PC-3 (cell line): ENCODE results near the gene TAS1R2. TPM values are rescaled to one million over a fixed set of nuclear protein-coding genes. Genes with fewer than 3 reads are reported as not detected.

Experiments
- ATAC-seq: fragments of 200-7000 bp; cut with Tn5 transposase; 2 replicates; pipeline ENCODE4 v1.9.1; 2020; ENCODE audit warnings: mild to moderate bottlenecking, moderate library complexity
- BruUV-seq: library from RNA; stranded (reverse); fragments of 400-500 nt; replicated peaks from 2 replicates; lab custom pipeline; 2021; lab: Mats Ljungman, UMichigan
- CTCF ChIA-PET: fragments of 300-600 bp; sonication (Branson Sonifier 250); formaldehyde crosslinking; loops from one replicate; lab custom pipeline; 2022; ENCODE audit warnings: antibody characterized with exemption; lab: Charles Lee
- POLR2A ChIA-PET: fragments of 300-600 bp; sonication (Branson Sonifier 250); formaldehyde crosslinking; loops from one replicate; lab custom pipeline; 2022; ENCODE audit warnings: antibody characterized with exemption; ENCODE audit not compliant: unreplicated experiment; lab: Charles Lee
- DNase-seq: peaks from one replicate; pipeline ENCODE4 v3.0.0-alpha.2; 2015
- H2AFZ ChIP-seq: fragments of 300-600 bp; sonication (generic); 2 replicates; pipeline ENCODE4 v1.6.0; 2016; ENCODE audit warnings: antibody characterized with exemption, low read length
- H3F3A ChIP-seq: fragments of 300-600 bp; sonication (generic); one replicate; pipeline ENCODE4 v1.6.0; 2017; ENCODE audit warnings: antibody characterized with exemption, low read length, control low read depth, mild to moderate bottlenecking; ENCODE audit not compliant: unreplicated experiment
- H3K27ac ChIP-seq: fragments of 300-600 bp; sonication (generic); 2 replicates; pipeline ENCODE4 v1.5.1; 2016; ENCODE audit warnings: mild to moderate bottlenecking, low read length
- H3K27me3 ChIP-seq: fragments of 300-600 bp; sonication (generic); 2 replicates; pipeline ENCODE4 v1.6.1; 2016; ENCODE audit warnings: low read length, mixed read lengths
- H3K36me3 ChIP-seq: fragments of 300-600 bp; sonication (generic); 2 replicates; pipeline ENCODE4 v1.6.1; 2016; ENCODE audit warnings: low read depth, mixed run types, low read length, mixed read lengths
- H3K4me1 ChIP-seq: fragments of 300-600 bp; sonication (generic); 2 replicates; pipeline ENCODE4 v1.5.1; 2016; ENCODE audit warnings: low read length; ENCODE audit not compliant: insufficient read depth
- H3K4me2 ChIP-seq: fragments of 300-600 bp; sonication (generic); 2 replicates; pipeline ENCODE4 v1.6.0; 2016; ENCODE audit warnings: low read length
- H3K4me3 ChIP-seq: fragments of 300-600 bp; sonication (generic); 2 replicates; pipeline ENCODE4 v1.5.1; 2016; ENCODE audit warnings: mild to moderate bottlenecking, low read length, mixed read lengths
- H3K79me2 ChIP-seq: fragments of 300-600 bp; sonication (generic); 2 replicates; pipeline ENCODE4 v1.6.1; 2017; ENCODE audit warnings: low read length, mixed read lengths
- H3K9ac ChIP-seq: fragments of 300-600 bp; sonication (generic); 2 replicates; pipeline ENCODE4 v1.6.0; 2016; ENCODE audit warnings: mild to moderate bottlenecking, low read length
- H3K9me2 ChIP-seq: fragments of 300-600 bp; sonication (generic); replicated peaks from 2 replicates; pipeline ENCODE4 v1.6.1; 2016; ENCODE audit warnings: mixed run types, low read length, mixed read lengths
- H3K9me3 ChIP-seq: fragments of 300-600 bp; sonication (generic); 2 replicates; pipeline ENCODE4 v1.6.1; 2016; ENCODE audit warnings: low read length, mixed read lengths
- H4K20me1 ChIP-seq: fragments of 300-600 bp; sonication (generic); 2 replicates; pipeline ENCODE4 v1.6.1; 2016; ENCODE audit warnings: low read length, mixed read lengths
- CTCF ChIP-seq: fragments of 300-600 bp; sonication (generic); conservative IDR thresholded peaks from 2 replicates; pipeline ENCODE4 v1.5.1; 2017; ENCODE audit warnings: antibody characterized with exemption, low read depth, mild to moderate bottlenecking, low read length
- EZH2 ChIP-seq: fragments of 300-600 bp; sonication (generic); IDR thresholded peaks from one replicate; pipeline ENCODE4 v1.6.1; 2017; ENCODE audit warnings: antibody characterized with exemption, mild to moderate bottlenecking, low read length; ENCODE audit not compliant: unreplicated experiment
- EZH2phosphoT487 ChIP-seq: fragments of 300-600 bp; sonication (generic); IDR thresholded peaks from 2 replicates; pipeline ENCODE4 v1.6.1; 2018; ENCODE audit warnings: mild to moderate bottlenecking, antibody characterized with exemption, low read length, borderline replicate concordance
- intact Hi-C: fragments of 100-400 bp; cut with micrococcal nuclease; formaldehyde crosslinking; loops from 2 replicates; pipeline ENCODE4 v1.9.0; 2023
- total RNA-seq: library from RNA; depleted of rRNA; stranded (reverse); fragments of >200 nt; gene quantifications from 2 replicates; pipeline ENCODE4 v1.2.3, GENCODE V29; 2014

TAS1R2 gene
- total RNA-seq, 1 experiment from 2014 or later = not detected

GRCh38 chr1:18798946-18799345, 60.5 kb downstream of the TAS1R2 start:
- no peak overlapping the region for H3K4me3 ChIP-seq
- H3K27ac ChIP-seq = no peak overlapping the region
- H3K36me3 ChIP-seq = no peaks in the 10 kb centered on the region
- ChIA-PET POLR2A (no interaction called here), CTCF (no interaction called here)
- BruUV-seq = no TSS peak
- H3K9me2 ChIP-seq = no peaks in the 10 kb centered on the region
- intact Hi-C loops = no loop called here
- no peak overlapping the region for H3K9ac ChIP-seq
- no peaks in the 10 kb centered on the region for H4K20me1 ChIP-seq
- TF ChIP-seq CTCF (no peak), EZH2 (no peak)
- no peaks in the 10 kb centered on the region for H3K4me1 ChIP-seq
- H3F3A ChIP-seq = no peaks in the 10 kb centered on the region
- no peaks in the 10 kb centered on the region for H3K9me3 ChIP-seq
- no peak for DNase-seq
- no peaks in the 10 kb centered on the region for H3K79me2 ChIP-seq
- ATAC-seq = no peak
- no peak overlapping the region for H3K4me2 ChIP-seq
- peaks cover 39% of the 10 kb centered on the region for H3K27me3 ChIP-seq
- no peak overlapping the region for H2AFZ ChIP-seq

GRCh38 chr1:18798533-18798932, 60.9 kb downstream of the TAS1R2 start:
- no peaks in the 10 kb centered on the region for H3K79me2 ChIP-seq
- H3K9me2 ChIP-seq = no peaks in the 10 kb centered on the region
- H3K4me3 ChIP-seq = no peak overlapping the region
- no peak for ATAC-seq
- H3K27ac ChIP-seq = no peak overlapping the region
- H3F3A ChIP-seq = no peaks in the 10 kb centered on the region
- H3K4me2 ChIP-seq = no peak overlapping the region
- ChIA-PET CTCF (no interaction called here), POLR2A (no interaction called here)
- no peaks in the 10 kb centered on the region for H3K4me1 ChIP-seq
- no peaks in the 10 kb centered on the region for H3K36me3 ChIP-seq
- no peak overlapping the region for H2AFZ ChIP-seq
- intact Hi-C loops = no loop called here
- no peak for DNase-seq
- H4K20me1 ChIP-seq = no peaks in the 10 kb centered on the region
- H3K27me3 ChIP-seq = peaks cover 35% of the 10 kb centered on the region
- H3K9me3 ChIP-seq = no peaks in the 10 kb centered on the region
- BruUV-seq = no TSS peak
- H3K9ac ChIP-seq = no peak overlapping the region
- TF ChIP-seq EZH2phosphoT487 = no peak
- TF ChIP-seq EZH2 = no peak
- TF ChIP-seq CTCF = no peak

- Histone ChIP-seq H4K20me1 (no peaks in the 10 kb centered on the region), H3K27ac (no peak overlapping the region), H3F3A (no peaks in the 10 kb centered on the region), H3K9ac (no peak overlapping the region), H3K36me3 (no peaks in the 10 kb centered on the region), H3K27me3 (peaks cover 34% of the 10 kb centered on the region), H3K4me3 (no peak overlapping the region), H2AFZ (no peak overlapping the region), H3K9me3 (no peaks in the 10 kb centered on the region), H3K9me2 (no peaks in the 10 kb centered on the region), H3K4me2 (no peak overlapping the region), H3K4me1 (no peaks in the 10 kb centered on the region), H3K79me2 (no peaks in the 10 kb centered on the region)
- intact Hi-C loops = no loop called here
- no peak for TF ChIP-seq CTCF
- TF ChIP-seq EZH2 = no peak
- TF ChIP-seq EZH2phosphoT487 = no peak
- ATAC-seq (no peak), DNase-seq (no peak)
- no TSS peak for BruUV-seq
- ChIA-PET POLR2A (no interaction called here), CTCF (no interaction called here)
Measured at GRCh38 chr1:18796950-18797349, 62.5 kb downstream of the TAS1R2 start.
